Measurements from ENCODE around the gene ATP5ME.
"Not testable (repeated sequence)": the region's sequence is repeated elsewhere in the genome, so short reads cannot be mapped to it uniquely, and the experiment has no call there.

Gene ATP5ME

GRCh38 chr4:702618-703048, 28.6 kb upstream of the ATP5ME start:
- TF ChIP-seq CTCF (IDR thresholded peaks at IDR 0.05; ENCODE audit: low read length) (no peak), EZH2 (IDR thresholded peaks at IDR 0.05; ENCODE audit: borderline replicate concordance, low read length) (no peak)
- H4K20me1 ChIP-seq (ENCODE audit: insufficient read depth, low read length): no peaks in the 10 kb centered on the region
- no peaks in the 10 kb centered on the region for H3K9me3 ChIP-seq (ENCODE audit: low read length)
- no peaks in the 10 kb centered on the region for H3K27me3 ChIP-seq (ENCODE audit: insufficient read depth, low read length)
- no peak overlapping the region for H2AFZ ChIP-seq (ENCODE audit: low read length)
- no peak overlapping the region for H3K27ac ChIP-seq (ENCODE audit: low read depth, low read length, poor library complexity, severe bottlenecking)
- H3K4me3 ChIP-seq (ENCODE audit: low read depth, low read length, poor library complexity, severe bottlenecking): no peak overlapping the region
- no peaks in the 10 kb centered on the region for H3K9me2 ChIP-seq (ENCODE audit: low read depth, low read length)
- H3K4me2 ChIP-seq (ENCODE audit: low read length): no peak overlapping the region
- H3K36me3 ChIP-seq (ENCODE audit: insufficient read depth, low read length): no peaks in the 10 kb centered on the region; the same call in 1 of the 2 replicates
- H3K79me2 ChIP-seq (ENCODE audit: insufficient read depth, low read length): 0 out of 2 replicates have a peak, but pooled peaks cover 3% of the 10 kb centered on the region
- peaks cover 28% of the 10 kb centered on the region for H3K4me1 ChIP-seq (ENCODE audit: insufficient read depth, low read length, severe bottlenecking)
- no peaks in the 10 kb centered on the region for H3F3A ChIP-seq (ENCODE audit: insufficient read depth, low read length)
- H3K9ac ChIP-seq (ENCODE audit: low read length): no peak overlapping the region

- no peaks in the 10 kb centered on the region for H3F3A ChIP-seq (ENCODE audit: insufficient read depth, low read length)
- peaks cover 19% of the 10 kb centered on the region for H3K4me1 ChIP-seq (ENCODE audit: insufficient read depth, low read length, severe bottlenecking)
- H3K9me2 ChIP-seq (ENCODE audit: low read depth, low read length): no peaks in the 10 kb centered on the region
- H3K9me3 ChIP-seq (ENCODE audit: low read length): no peaks in the 10 kb centered on the region
- no peaks in the 10 kb centered on the region; the same call in 1 of the 2 replicates for H3K36me3 ChIP-seq (ENCODE audit: insufficient read depth, low read length)
- H3K27ac ChIP-seq (ENCODE audit: low read depth, low read length, poor library complexity, severe bottlenecking): no peak overlapping the region
- H3K4me2 ChIP-seq (ENCODE audit: low read length): no peak overlapping the region
- TF ChIP-seq EZH2 (IDR thresholded peaks at IDR 0.05; ENCODE audit: borderline replicate concordance, low read length): no peak
- H3K4me3 ChIP-seq (ENCODE audit: low read depth, low read length, poor library complexity, severe bottlenecking): no peak overlapping the region
- H2AFZ ChIP-seq (ENCODE audit: low read length): no peak overlapping the region
- no peaks in the 10 kb centered on the region for H3K27me3 ChIP-seq (ENCODE audit: insufficient read depth, low read length)
- H3K79me2 ChIP-seq (ENCODE audit: insufficient read depth, low read length): no peaks in the 10 kb centered on the region
- no peaks in the 10 kb centered on the region for H4K20me1 ChIP-seq (ENCODE audit: insufficient read depth, low read length)
- H3K9ac ChIP-seq (ENCODE audit: low read length): no peak overlapping the region
These were observed 26.6 kb upstream of the ATP5ME start for GRCh38 chr4:700587-701264.

- H3K9me2 ChIP-seq (ENCODE audit: low read depth, low read length): no peaks in the 10 kb centered on the region
- no peaks in the 10 kb centered on the region for H4K20me1 ChIP-seq (ENCODE audit: insufficient read depth, low read length)
- H3K27me3 ChIP-seq (ENCODE audit: insufficient read depth, low read length): no peaks in the 10 kb centered on the region
- H3K36me3 ChIP-seq (ENCODE audit: insufficient read depth, low read length): no peaks in the 10 kb centered on the region; the same call in 1 of the 2 replicates
- no peaks in the 10 kb centered on the region for H3F3A ChIP-seq (ENCODE audit: insufficient read depth, low read length)
- H3K4me1 ChIP-seq (ENCODE audit: insufficient read depth, low read length, severe bottlenecking): peaks cover 19% of the 10 kb centered on the region
- H3K27ac ChIP-seq (ENCODE audit: low read depth, low read length, poor library complexity, severe bottlenecking): peak overlapping the region; percentile 73
- H2AFZ ChIP-seq (ENCODE audit: low read length): no peak overlapping the region
- peak overlapping the region; percentile 26; the same call in 1 of the 2 replicates for H3K9ac ChIP-seq (ENCODE audit: low read length)
- H3K4me2 ChIP-seq (ENCODE audit: low read length): peak overlapping the region; percentile 51; the same call in 1 of the 2 replicates
- H3K79me2 ChIP-seq (ENCODE audit: insufficient read depth, low read length): no peaks in the 10 kb centered on the region
- no peak for TF ChIP-seq EZH2 (IDR thresholded peaks at IDR 0.05; ENCODE audit: borderline replicate concordance, low read length)
- no peak for TF ChIP-seq CTCF (IDR thresholded peaks at IDR 0.05; ENCODE audit: low read length)
- H3K9me3 ChIP-seq (ENCODE audit: low read length): no peaks in the 10 kb centered on the region
- H3K4me3 ChIP-seq (ENCODE audit: low read depth, low read length, poor library complexity, severe bottlenecking): no peak overlapping the region
These were observed 25.9 kb upstream of the ATP5ME start for GRCh38 chr4:699816-700580.

GRCh38 chr4:694341-694940, 20.4 kb upstream of the ATP5ME start:
- not testable (repeated sequence) for H3K36me3 ChIP-seq (ENCODE audit: insufficient read depth, low read length); H3K9ac ChIP-seq (ENCODE audit: low read length); H3K4me3 ChIP-seq (ENCODE audit: low read depth, low read length, poor library complexity, severe bottlenecking); H3K79me2 ChIP-seq (ENCODE audit: insufficient read depth, low read length); H2AFZ ChIP-seq (ENCODE audit: low read length); H3K27ac ChIP-seq (ENCODE audit: low read depth, low read length, poor library complexity, severe bottlenecking); H4K20me1 ChIP-seq (ENCODE audit: insufficient read depth, low read length); H3F3A ChIP-seq (ENCODE audit: insufficient read depth, low read length); H3K4me2 ChIP-seq (ENCODE audit: low read length); H3K9me3 ChIP-seq (ENCODE audit: low read length); H3K27me3 ChIP-seq (ENCODE audit: insufficient read depth, low read length); H3K9me2 ChIP-seq (ENCODE audit: low read depth, low read length)
- H3K4me1 ChIP-seq (ENCODE audit: insufficient read depth, low read length, severe bottlenecking): peaks cover 10% of the 10 kb centered on the region

All from OCI-LY1 (cell line).